ENCODE data around the gene KIF11.

KIF11 gene

GRCh38 chr10:92702301-92702916 is 109.5 kb downstream of the KIF11 start:
- DNase-seq (ENCODE audit: low read depth in 3 of 3): no peak

Measured in stimulated activated CD4-positive, alpha-beta T cell treated with anti-CD3 and anti-CD28 coated beads, TNF-alpha, amount 100 ng/mL, for 4 hours (primary cell).